HL-60 (cell line): ENCODE data around the gene KSR1.

ENCODE experiments used
- DNase-seq, 2 experiments: peaks; one replicate each; pipeline ENCODE4 v3.0.0-alpha.2; 2010 to 2020; ENCODE audit warnings: low read depth in 1 of 2, low spot score in 1 of 2
- H3K27ac ChIP-seq: fragments of 250-450 bp; sonication (Bioruptor Pico); replicated peaks from 2 replicates; pipeline ENCODE4 v1.5.1; 2020; ENCODE audit warnings: mild to moderate bottlenecking, moderate library complexity
- H3K27me3 ChIP-seq: fragments of 250-450 bp; sonication (Bioruptor Pico); 2 replicates; pipeline ENCODE4 v1.5.1; 2021; ENCODE audit warnings: mild to moderate bottlenecking, moderate library complexity; ENCODE audit not compliant: insufficient read depth, poor library complexity, severe bottlenecking
- H3K4me3 ChIP-seq: replicated peaks from 2 replicates; pipeline ENCODE4 v1.5.1; 2011; ENCODE audit warnings: mild to moderate bottlenecking, control low read depth, low read length; ENCODE audit not compliant: insufficient read depth
- GABPA ChIP-seq: IDR thresholded peaks from 2 replicates; pipeline ENCODE4 v1.6.1; 2012; ENCODE audit warnings: low read depth
- POLR2AphosphoS5 ChIP-seq: IDR thresholded peaks from 2 replicates; pipeline ENCODE4 v1.6.1; 2012; ENCODE audit warnings: low read depth
- SPI1 ChIP-seq: IDR thresholded peaks from 2 replicates; pipeline ENCODE4 v1.6.1; 2012; ENCODE audit warnings: low read depth, mild to moderate bottlenecking, borderline replicate concordance
- TF ChIP-seq, protein P1 (sequence below): IDR thresholded peaks from 2 replicates; pipeline ENCODE4 v1.6.1; 2012; ENCODE audit warnings: low read depth; ENCODE audit not compliant: insufficient replicate concordance
- TF ChIP-seq, protein P2 (sequence below): IDR thresholded peaks from one replicate; pipeline ENCODE4 v1.5.1; 2011; ENCODE audit warnings: low read length, control low read depth, inconsistent platforms; ENCODE audit not compliant: insufficient read depth

KSR1 gene

DNA sequence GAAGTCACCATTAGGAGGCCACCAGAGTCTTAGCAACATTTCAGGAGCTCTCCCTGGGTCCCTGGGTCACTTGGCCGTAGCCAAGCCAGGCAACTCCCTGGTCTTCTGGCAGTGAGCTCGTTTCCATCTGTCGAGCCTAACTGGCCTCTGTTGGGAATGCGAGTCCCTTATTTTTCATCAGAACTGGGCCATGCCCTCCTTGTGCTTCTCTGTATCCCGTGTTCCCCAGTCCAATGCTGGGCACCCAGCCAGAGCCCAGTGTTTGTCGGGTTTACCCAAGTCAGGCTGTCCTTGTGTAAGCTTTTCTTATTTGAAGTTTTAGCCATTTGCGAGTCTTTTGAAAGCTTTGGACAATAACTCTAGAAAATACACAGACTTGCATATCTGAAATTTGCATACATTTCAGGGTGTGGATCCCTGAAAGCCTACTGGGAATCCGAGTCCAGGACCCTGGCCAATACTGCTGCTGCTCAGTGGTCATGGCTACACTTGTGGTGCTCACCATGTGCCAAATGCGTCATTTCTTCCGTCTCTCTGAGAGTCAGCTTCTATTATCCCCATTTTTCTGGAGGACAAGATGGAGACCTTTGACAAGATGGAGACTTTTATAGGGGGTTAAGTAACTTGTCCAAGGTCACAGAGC is 93.1 kb downstream of the KSR1 start:
- TF ChIP-seq, protein P1, sequence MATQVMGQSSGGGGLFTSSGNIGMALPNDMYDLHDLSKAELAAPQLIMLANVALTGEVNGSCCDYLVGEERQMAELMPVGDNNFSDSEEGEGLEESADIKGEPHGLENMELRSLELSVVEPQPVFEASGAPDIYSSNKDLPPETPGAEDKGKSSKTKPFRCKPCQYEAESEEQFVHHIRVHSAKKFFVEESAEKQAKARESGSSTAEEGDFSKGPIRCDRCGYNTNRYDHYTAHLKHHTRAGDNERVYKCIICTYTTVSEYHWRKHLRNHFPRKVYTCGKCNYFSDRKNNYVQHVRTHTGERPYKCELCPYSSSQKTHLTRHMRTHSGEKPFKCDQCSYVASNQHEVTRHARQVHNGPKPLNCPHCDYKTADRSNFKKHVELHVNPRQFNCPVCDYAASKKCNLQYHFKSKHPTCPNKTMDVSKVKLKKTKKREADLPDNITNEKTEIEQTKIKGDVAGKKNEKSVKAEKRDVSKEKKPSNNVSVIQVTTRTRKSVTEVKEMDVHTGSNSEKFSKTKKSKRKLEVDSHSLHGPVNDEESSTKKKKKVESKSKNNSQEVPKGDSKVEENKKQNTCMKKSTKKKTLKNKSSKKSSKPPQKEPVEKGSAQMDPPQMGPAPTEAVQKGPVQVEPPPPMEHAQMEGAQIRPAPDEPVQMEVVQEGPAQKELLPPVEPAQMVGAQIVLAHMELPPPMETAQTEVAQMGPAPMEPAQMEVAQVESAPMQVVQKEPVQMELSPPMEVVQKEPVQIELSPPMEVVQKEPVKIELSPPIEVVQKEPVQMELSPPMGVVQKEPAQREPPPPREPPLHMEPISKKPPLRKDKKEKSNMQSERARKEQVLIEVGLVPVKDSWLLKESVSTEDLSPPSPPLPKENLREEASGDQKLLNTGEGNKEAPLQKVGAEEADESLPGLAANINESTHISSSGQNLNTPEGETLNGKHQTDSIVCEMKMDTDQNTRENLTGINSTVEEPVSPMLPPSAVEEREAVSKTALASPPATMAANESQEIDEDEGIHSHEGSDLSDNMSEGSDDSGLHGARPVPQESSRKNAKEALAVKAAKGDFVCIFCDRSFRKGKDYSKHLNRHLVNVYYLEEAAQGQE, result no peak
- TF ChIP-seq GABPA (no peak), POLR2AphosphoS5 (no peak), SPI1 (no peak)
- TF ChIP-seq, protein P2, sequence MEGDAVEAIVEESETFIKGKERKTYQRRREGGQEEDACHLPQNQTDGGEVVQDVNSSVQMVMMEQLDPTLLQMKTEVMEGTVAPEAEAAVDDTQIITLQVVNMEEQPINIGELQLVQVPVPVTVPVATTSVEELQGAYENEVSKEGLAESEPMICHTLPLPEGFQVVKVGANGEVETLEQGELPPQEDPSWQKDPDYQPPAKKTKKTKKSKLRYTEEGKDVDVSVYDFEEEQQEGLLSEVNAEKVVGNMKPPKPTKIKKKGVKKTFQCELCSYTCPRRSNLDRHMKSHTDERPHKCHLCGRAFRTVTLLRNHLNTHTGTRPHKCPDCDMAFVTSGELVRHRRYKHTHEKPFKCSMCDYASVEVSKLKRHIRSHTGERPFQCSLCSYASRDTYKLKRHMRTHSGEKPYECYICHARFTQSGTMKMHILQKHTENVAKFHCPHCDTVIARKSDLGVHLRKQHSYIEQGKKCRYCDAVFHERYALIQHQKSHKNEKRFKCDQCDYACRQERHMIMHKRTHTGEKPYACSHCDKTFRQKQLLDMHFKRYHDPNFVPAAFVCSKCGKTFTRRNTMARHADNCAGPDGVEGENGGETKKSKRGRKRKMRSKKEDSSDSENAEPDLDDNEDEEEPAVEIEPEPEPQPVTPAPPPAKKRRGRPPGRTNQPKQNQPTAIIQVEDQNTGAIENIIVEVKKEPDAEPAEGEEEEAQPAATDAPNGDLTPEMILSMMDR, result no peak
- H3K27me3 ChIP-seq, result no peaks in the 10 kb centered on the region
- DNase-seq, result no peak
- H3K4me3 ChIP-seq, result no peak overlapping the region
- H3K27ac ChIP-seq, result no peak overlapping the region

DNA sequence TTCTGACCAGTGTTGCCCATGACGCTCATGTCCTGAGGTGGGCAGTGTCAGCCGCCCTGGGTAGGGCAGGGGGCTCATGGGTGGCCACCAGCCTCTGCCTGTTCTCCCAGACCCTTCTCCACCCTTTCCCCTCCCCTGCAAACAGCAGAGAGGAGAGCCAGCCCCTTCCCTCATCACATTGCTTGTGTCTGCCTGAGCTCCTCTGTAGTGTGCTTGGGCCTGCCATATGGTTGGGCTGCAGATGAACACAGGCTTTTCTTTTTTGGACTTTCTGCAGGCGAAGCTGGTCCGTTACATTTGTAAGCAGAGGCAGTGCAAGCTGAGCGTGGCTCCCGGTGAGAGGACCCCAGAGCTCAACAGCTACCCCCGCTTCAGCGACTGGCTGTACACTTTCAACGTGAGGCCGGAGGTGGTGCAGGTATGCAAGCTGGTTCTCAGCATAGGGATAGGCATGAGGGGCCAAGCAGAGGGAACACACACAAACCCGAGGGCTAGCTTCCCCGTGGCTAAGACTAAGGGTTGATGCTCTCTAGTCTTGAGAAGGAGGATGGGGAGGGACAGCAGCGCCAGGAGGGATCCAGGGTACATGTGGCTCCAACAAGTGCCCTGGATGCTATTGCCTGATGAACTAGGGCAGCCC is 94.2 kb downstream of the KSR1 start:
- Histone ChIP-seq H3K27ac (no peak overlapping the region), H3K27me3 (no peaks in the 10 kb centered on the region), H3K4me3 (no peak overlapping the region)
- TF ChIP-seq POLR2AphosphoS5, result no peak
- TF ChIP-seq, protein P1, result no peak
- no peak for TF ChIP-seq GABPA
- TF ChIP-seq, protein P2, result no peak
- TF ChIP-seq SPI1, result no peak
- no peak for DNase-seq

DNA sequence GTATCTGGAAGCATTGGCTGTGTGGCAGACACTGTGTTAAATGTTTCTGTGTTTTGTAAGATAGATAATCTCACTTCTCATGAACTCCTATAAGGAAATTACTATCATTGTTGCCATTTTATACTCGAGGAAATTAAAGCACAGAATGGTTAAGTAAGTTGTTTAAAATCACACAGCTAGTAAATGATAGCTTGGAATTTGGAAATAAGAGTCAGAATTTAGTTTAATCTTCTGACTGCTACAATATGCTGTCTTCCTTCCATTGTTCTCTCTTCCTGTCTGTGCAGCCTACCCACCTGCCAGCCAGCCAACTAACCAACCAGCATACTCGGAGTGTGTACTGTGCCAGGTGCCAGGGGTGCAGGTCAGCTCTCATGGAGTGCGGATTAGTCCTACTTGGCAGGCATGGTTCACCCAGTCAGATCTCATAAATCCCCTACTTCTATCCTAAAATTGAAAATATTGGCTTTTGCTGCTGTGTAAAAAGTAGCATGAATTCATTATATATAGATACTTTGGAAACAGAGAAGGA is 94.8 kb downstream of the KSR1 start:
- Histone ChIP-seq H3K27ac (no peak overlapping the region), H3K4me3 (no peak overlapping the region), H3K27me3 (no peaks in the 10 kb centered on the region)
- DNase-seq, result no peak
- TF ChIP-seq, protein P2, result no peak
- TF ChIP-seq GABPA (no peak), SPI1 (no peak), POLR2AphosphoS5 (no peak)
- TF ChIP-seq, protein P1, result no peak
